ENCODE results near the gene IGF2BP2.

DNA sequence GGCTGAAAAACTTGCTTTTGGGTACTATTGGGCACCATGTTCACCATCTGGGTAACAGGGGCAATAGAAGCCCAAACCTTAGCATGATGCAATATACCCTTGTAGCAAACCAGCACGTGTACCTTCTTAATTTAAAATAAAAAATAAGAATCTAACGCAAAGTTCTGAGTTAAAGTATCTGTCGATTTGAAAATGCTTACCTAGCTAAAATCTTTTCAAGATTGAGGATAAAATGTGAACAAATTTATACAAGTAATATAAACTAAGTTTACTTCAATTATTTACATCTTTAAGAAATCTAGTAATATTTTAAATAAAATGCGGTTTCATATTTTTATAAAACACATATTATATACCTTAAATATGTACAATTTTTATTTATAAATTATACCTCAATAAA lies 38.1 kb upstream of the IGF2BP2 start:
- no peak for TF ChIP-seq POLR2A (IDR thresholded peaks at IDR 0.05)
- TF ChIP-seq CTCF (IDR thresholded peaks at IDR 0.05), result no peak

Measured in esophagus squamous epithelium (tissue), 4 donors.